HepG2 (cell line): Measurements from ENCODE around the gene PRSS3. TPM values are rescaled to one million over a fixed set of nuclear protein-coding genes. Genes with fewer than 3 reads are reported as not detected.

ENCODE experiments used
- BRCA1 ChIP-seq: sonication (generic); formaldehyde crosslinking; IDR thresholded peaks from 2 replicates; pipeline ENCODE4 v1.4.0; 2020; ENCODE audit warnings: missing genetic modification reagents
- CBX2 ChIP-seq, 2 experiments: fragments of 200-600 bp in 1 of 2; sonication (generic); formaldehyde crosslinking in 1 of 2; IDR thresholded peaks; 2 replicates each; pipeline versions ENCODE4 v1.7.0 to v1.8.1; 2018 to 2022; ENCODE audit warnings: low read depth in 2 of 2, low read length in 1 of 2, mild to moderate bottlenecking in 1 of 2, missing genetic modification reagents in 1 of 2
- CSRNP1 ChIP-seq: sonication (generic); formaldehyde crosslinking; IDR thresholded peaks from 2 replicates; pipeline ENCODE4 v1.8.1; 2023; ENCODE audit warnings: mild to moderate bottlenecking, missing genetic modification reagents
- HIC2 ChIP-seq: sonication (generic); formaldehyde crosslinking; IDR thresholded peaks from 2 replicates; pipeline ENCODE4 v1.9.0; 2022; ENCODE audit warnings: low read depth, missing genetic modification reagents
- KAT8 ChIP-seq: IDR thresholded peaks from 2 replicates; pipeline ENCODE4 v1.6.1; 2016; ENCODE audit warnings: missing genetic modification reagents, missing compliant biosample characterization
- LCORL ChIP-seq, 2 experiments: fragments of 450-650 bp in 1 of 2; sonication (generic) in 1 of 2; formaldehyde crosslinking in 1 of 2; IDR thresholded peaks; 2 replicates each; pipeline versions ENCODE4 v1.5.0 to v1.6.1; 2017 to 2020; ENCODE audit warnings: antibody characterized with exemption in 1 of 2, missing genetic modification reagents in 1 of 2
- RBFOX2 ChIP-seq: fragments of 200-400 bp; formaldehyde crosslinking; IDR thresholded peaks from 2 replicates; pipeline ENCODE4 v1.6.1; 2017; ENCODE audit warnings: low read depth, mild to moderate bottlenecking, low read length
- ZGPAT ChIP-seq: IDR thresholded peaks from 2 replicates; pipeline ENCODE4 v1.6.1; 2016; ENCODE audit warnings: mild to moderate bottlenecking
- ZNF275 ChIP-seq: sonication (generic); formaldehyde crosslinking; IDR thresholded peaks from 2 replicates; pipeline ENCODE4 v1.8.0; 2022; ENCODE audit warnings: missing genetic modification reagents, mild to moderate bottlenecking, inconsistent platforms, borderline replicate concordance
- ZNF407 ChIP-seq: sonication (generic); formaldehyde crosslinking; IDR thresholded peaks from one replicate; pipeline ENCODE4 v1.5.1; 2020; ENCODE audit warnings: mild to moderate bottlenecking, missing genetic modification reagents; ENCODE audit errors: not compliant biosample characterization
- ZNF567 ChIP-seq: sonication (generic); formaldehyde crosslinking; IDR thresholded peaks from 2 replicates; pipeline ENCODE4 v1.8.1; 2023; ENCODE audit warnings: mild to moderate bottlenecking, missing genetic modification reagents, borderline replicate concordance
- ZNF644 ChIP-seq: IDR thresholded peaks from 2 replicates; pipeline ENCODE4 v1.6.1; 2016; ENCODE audit warnings: low read depth
- polyA plus RNA-seq, 8 experiments: library from polyadenylated mRNA; depleted of rRNA in 3 of 8; stranded (reverse) in 7 of 8; unstranded in 1 of 8; fragments of >200 nt; fragmentation: Illumina TruSeq in 4 of 8; extraction: Trizol in 4 of 8; gene quantifications; 2 replicates each; pipeline versions ENCODE4 v1.2.1 to v1.2.3, GENCODE V29; 2011 to 2016; ENCODE audit warnings: low read depth in 4 of 8, missing spikeins in 1 of 8, mixed read lengths in 1 of 8; ENCODE audit not compliant: insufficient read depth in 1 of 8
- total RNA-seq, 5 experiments: library from RNA; depleted of rRNA; stranded (reverse); fragments of >200 nt; fragmentation: Illumina TruSeq; extraction: Trizol; gene quantifications; 2 replicates each; pipeline ENCODE4 v1.2.3, GENCODE V29; 2016; ENCODE audit warnings: low read depth in 1 of 5

PRSS3 gene
- total and polyA plus RNA-seq, 2 of the 13 experiments (the other 11 are each of a cell fraction or from before 2014, with no cell fraction given) = not detected

- TF ChIP-seq HIC2 (CRISPR knock-in tag) = peak; percentile 53; the same call in 1 of the 2 replicates
- TF ChIP-seq CSRNP1 = no peak
- no peak for TF ChIP-seq BRCA1 (CRISPR knock-in tag)
- no peak for TF ChIP-seq ZNF407 (CRISPR knock-in tag)
- peak; percentile 59 for TF ChIP-seq ZNF644
- TF ChIP-seq LCORL (IDR thresholded peaks at IDR 0.05) = no peak
- peak; percentile 66 for TF ChIP-seq LCORL (CRISPR knock-in tag; IDR thresholded peaks at IDR 0.05)
- peak; percentile 65; the same call in 1 of the 2 replicates for TF ChIP-seq ZGPAT (CRISPR knock-in tag)
- peak; percentile 94 for TF ChIP-seq RBFOX2
- TF ChIP-seq KAT8 (CRISPR knock-in tag) = peak; percentile 79
- TF ChIP-seq ZNF275 (CRISPR knock-in tag) = no peak
- TF ChIP-seq ZNF567 (CRISPR knock-in tag) = no peak
- TF ChIP-seq CBX2 (IDR thresholded peaks at IDR 0.05; ENCODE audit: low read depth, low read length) = no peak
- 0 out of 2 replicates have a peak, but pooled peaks have one; percentile 68 for TF ChIP-seq CBX2 (CRISPR knock-in tag; IDR thresholded peaks at IDR 0.05; ENCODE audit: low read depth)
Observed at GRCh38 chr9:33816327-33817252, 21.2 kb downstream of the PRSS3 start, which contains the start of gene UBE2R2 (continued).
